HG03066 (cell line): Measurements from ENCODE around the gene PPP1R3C.

Source experiments
- ATAC-seq: cut with Tn5 transposase; IDR thresholded peaks from one replicate; pipeline ENCODE4 v1.9.1; 2021; ENCODE audit warnings: low read depth; ENCODE audit not compliant: unreplicated experiment

The PPP1R3C gene

DNA sequence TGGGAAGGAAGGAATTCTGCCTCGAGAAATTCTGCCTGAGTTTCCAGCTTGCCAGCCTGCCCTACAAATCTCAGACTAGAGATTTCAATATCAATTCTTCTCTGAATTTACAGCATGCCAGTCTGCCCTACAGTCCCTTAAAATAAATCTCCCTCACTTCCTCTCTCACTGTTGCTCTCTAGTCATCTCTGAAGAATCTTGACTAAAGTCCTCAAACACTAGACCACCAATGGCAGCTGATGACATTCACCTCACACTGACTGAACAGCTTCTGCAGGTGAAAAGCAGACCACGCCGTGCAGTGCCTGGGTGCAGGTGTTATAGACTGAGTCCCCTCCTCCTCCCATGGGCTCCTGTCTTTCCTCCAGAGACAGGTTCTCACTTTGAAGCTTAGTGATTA, 30.4 kb downstream of the PPP1R3C start:
- ATAC-seq, result no peak

DNA sequence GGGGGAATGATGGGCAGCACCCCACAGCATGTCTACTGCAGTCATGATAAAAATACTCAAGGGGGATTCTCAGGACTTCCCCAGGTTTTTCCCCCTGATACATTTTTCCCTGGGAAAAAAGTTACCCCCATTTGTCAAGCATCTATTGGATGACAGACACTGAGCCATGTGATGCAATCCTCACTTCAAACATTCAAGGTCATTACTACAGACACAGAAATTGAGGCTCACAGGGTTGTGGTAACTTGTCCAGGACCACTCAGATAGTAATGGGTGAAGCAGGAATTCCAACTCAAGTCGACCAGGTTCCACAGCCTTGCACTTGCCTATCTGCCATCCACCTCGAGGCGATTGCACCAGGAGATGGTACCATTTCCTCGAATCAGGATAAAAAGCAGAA, 31.7 kb downstream of the PPP1R3C start:
- ATAC-seq, result no peak

DNA sequence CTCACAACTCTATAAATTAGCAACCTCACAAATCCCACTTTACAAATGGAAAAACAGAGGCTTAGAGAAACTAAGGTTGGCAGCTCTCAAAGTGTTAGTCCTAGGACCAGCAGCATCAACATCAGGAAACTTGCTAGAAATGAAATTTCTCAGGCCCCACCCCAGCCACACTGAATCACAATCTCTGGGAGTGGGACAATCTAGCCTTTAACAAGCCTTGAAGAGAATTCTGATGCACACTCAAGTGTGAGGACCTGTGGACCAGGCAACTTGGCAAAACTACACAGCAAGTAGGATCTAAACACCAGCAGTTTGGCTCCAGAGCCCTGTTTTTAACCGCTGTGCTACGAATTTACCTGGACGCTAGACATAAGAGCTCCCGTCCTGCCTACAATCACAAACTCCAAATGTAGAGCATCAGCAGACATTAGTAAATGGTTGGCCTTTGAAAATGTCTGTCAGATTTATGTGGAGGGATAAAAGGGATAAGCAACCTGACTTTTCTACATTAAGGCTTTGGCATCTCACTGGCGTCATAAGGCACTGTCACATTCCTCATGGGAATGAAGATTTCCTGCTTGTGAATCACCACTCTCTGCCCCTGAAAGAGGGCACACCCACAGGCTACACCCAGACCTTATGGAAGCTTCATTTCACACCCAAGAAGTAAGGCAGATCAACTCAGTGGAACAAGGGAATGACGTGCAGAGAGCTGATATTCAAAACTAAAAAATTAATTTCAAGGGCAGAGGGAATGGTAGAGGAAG, 34.5 kb downstream of the PPP1R3C start:
- no peak for ATAC-seq

DNA sequence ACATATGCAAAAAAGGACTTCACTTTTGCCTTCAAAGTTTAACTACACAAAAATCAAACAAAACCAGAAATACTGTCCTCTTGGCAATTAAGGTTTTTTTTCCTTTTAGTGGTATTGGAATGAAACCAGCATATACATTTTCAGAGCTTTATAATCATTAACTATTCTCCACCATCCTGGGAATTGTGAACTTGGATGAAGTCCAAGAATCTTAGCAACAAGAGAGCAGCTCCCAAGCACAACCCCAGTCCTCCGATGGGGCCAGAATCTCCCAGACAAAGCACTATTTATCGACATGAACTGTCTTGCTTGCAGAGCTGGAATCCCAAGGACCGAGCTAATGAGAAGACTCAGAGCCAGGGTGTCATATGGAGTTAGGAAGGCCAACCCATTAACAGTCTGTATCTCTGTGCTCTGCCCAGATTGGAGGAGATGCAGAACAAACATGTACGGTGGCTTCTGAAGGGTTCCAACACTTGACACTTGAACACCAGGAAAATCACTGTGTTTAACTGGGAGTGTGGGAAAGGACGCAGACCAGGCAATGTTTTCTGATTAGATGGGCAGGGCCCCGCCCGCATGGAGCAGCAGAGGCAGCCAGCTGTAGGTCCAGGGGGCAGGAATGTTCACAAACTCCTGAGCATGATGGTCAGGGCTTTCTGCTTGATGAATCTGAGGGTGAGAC, 35.5 kb downstream of the PPP1R3C start:
- no peak for ATAC-seq

DNA sequence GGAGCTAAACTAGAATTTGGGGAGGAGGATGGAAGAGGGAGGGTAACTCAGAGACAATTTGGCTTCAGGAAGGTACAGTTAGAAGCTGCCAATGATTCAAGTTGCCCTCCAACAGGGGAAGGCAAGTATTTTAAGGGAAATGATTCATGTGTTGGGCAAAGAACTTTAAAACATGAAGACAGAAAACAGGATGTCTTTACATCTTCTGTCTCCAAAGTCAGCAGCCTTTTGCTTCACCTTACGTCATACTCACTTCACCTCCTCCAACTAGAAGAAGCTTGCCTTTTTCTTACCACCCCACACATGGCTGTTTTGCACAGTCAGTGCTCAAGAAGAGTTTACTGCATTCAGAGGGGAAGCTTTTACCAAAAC, 36.1 kb downstream of the PPP1R3C start:
- no peak for ATAC-seq

DNA sequence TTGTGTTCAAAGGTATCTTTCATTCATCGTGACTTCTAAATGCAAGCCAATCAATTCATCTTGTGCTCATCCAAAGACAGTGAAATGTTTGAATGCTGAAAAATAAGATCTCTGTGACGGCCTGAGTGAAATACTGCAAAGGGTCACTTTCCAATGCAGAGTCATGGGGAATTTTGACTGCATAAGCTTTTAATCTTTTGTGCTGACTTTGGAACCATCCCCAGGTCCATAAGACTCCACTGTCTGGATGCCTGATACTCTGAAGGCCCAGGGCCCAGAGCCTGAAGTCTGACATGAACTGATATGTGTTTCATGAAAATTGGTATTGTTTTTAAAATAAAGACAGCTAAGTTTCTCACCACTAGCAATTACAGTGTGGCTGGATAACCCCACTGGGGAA, 39.0 kb downstream of the PPP1R3C start:
- no peak for ATAC-seq

DNA sequence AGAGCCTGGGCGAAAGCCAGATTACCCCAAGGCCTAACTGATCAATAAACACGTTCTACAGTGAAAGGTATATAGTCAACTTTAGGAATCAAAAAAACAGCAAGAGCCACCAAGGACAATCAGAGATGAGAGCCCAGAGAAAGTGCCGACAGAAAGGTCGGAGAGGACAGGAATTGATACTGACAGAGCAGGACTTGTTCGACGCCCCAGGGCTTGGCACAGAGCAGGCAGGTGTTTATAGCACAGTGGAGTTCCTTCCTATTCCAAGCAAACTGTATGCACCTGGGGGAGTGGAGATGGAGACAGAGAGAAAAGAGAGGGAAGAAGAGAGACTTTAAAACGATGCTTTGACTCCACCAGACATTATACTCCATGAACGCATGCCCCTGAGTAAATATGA, 39.5 kb downstream of the PPP1R3C start:
- no peak for ATAC-seq

DNA sequence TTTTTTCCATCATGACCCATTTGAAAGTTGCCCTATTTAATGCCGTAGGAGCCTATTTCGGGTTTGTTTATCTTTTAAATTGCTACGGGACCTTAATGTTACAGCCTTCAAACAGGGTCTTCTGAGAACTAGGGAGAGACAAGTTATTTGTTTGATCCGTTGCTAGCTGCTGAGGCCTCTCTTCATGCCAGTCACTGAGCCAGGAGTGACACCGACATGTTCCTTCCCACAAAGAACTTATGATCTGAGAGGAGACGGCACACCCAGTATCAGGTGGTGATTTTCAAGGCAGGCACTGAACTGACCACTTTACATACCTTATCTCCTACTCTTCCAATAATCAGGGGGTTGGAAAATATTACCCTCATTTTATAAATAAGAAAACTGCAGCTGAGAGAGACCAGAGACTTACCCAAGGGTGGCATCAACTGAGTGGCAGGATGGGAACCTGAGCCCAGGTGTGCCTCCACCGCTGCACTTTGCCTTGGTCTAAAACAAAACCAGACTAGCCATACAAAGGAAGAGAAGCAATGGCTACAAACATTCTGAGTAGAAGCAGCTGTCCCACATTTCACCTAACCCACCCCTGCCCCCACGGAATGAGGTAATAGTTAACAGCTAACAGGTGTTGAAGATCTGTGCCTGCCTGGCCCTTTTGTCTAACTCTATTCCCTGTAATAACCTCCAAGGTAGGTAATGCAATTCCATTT, 40.5 kb downstream of the PPP1R3C start:
- ATAC-seq, result no peak

DNA sequence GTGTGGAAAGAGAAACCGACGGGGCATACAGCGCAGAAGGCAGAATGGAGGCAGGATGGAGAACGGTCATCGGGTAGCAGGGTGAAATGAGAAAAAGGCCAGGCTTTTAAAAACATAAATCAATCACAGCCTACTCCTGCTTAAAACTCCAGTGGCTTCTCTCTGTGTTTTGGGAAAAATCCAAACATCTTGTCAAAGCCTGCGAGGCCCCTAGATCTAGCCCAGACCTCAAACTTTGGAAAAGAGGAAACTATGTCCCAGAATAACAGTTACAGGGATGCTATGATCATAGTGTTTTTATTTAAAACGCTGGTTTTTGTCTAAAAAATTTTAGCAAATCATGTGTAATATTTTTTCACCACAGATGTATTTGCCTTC, 41.1 kb downstream of the PPP1R3C start:
- ATAC-seq, result no peak

DNA sequence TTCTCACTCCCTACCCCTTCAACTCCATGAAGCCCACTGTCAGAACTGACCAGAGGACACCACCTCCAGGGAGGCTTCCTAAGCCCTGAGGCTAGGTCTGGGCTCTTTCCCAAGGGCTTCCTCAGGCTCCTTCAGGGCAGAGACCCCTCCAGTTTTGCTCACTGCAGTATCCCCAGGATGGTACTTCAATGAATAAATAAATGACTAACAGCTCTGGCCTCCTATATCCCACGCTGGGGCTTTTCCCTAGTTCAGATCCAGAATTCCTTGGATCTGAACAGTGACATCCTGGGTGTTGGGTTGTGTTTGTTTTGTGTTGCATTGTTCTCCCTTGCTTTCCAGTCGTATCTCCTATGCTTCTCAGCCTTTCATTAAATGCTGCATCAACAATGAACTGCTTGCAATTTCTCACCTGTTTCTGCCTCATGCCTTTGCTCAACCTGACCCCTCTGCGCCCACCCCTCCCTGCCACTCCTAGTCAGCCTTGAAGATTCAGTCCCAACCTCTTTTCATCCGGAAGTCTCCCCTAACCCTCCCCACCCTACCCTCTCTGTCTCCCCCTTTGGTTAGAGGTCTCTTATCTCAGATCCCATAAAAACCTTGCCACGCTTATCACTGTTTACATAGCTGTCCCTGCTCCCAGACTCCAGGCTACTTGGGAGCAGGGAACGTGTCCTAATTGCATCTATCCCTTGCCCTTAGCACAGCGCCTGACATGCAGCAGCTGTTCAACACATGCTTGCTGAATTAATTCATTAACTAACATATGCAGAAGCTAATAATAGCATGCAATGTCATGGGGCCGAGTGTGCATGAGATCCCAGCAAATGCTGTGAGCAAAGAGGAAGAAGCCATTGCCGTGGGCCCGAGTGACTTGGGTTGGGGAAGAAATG, 41.7 kb downstream of the PPP1R3C start:
- ATAC-seq, result no peak

DNA sequence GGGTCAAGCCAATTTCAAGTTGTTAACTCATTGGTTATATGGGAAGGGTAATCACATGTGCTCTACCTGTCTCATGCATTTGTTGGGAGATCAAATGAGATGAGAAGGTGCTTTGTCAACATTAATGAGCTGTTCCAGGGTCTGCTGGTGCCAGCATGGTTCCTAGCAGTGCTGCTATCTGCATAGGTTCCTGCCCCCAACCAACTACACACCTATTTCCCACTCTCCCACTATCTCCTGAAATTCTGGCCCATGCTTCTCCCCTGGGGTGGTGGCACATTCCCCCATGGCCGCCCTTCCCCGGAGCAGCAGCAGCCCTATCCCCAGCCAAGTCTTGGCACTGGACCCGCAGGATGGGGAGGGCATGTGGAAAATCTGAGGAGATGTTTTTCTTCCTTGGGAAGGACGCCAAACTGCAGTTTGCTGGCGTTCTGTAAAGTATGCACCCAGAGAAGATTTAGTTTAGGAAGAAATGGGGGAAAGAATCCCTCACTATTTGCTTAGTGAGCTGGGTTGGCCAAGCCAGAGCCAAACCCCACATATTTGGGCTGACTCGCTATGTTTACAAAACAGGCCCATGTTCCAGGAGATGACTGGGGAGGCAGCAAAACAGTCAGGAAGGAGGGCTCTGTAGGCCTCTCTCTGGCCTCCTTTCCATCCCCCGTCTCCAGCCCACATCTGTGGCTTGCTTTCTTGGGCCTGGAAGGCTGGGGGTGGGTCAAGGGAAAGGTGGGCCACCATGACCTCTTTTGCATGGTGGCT, 42.5 kb downstream of the PPP1R3C start:
- ATAC-seq, result no peak

DNA sequence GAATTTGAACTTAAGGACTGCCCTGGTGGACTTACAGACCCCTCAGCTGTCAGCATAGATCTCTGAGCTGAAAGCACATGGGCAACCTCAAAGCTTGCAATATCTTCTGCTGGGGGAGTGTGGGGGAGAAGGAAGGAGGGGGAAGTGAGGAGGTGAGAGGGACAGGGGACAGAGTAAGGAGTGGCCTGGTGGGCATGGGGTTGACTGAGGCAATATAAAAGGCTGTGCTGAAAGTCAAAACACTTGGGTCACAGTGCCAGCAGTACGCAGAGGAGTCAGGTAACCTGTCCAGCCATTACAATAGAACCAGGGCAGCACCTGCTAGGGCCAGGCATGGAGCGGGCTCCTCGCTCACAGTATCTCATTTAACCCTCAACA, 43.2 kb downstream of the PPP1R3C start:
- no peak for ATAC-seq

DNA sequence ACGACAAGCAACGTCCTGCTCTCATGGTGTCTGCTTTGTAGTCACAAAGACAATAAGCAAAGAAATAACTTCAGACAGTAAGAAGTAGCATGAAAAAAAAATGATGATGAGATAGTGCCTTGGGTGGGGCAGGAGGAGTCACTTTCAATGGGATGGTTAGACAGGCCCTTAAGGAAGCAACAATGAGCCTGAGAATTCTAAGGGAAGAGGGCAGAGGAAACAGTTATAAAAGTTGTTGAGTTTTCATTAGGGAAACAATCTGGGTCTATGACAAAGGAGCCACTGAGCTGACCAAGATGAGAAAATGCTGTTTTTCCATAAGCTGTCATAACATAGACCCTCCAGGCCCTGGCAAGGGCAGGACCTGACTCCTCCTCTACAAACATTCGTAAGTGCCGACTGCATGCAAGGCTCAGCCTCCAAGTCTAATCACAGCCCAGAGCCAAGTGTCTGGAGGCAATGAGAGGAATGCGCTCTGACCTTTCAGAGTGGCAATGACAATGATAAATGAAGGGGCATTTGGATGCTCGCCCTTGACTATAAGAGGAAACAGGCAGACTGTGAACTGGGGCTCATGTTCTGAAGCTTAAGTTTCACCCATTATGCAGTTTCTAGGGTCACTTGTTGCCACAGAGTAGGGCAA, 43.7 kb downstream of the PPP1R3C start:
- no peak for ATAC-seq

DNA sequence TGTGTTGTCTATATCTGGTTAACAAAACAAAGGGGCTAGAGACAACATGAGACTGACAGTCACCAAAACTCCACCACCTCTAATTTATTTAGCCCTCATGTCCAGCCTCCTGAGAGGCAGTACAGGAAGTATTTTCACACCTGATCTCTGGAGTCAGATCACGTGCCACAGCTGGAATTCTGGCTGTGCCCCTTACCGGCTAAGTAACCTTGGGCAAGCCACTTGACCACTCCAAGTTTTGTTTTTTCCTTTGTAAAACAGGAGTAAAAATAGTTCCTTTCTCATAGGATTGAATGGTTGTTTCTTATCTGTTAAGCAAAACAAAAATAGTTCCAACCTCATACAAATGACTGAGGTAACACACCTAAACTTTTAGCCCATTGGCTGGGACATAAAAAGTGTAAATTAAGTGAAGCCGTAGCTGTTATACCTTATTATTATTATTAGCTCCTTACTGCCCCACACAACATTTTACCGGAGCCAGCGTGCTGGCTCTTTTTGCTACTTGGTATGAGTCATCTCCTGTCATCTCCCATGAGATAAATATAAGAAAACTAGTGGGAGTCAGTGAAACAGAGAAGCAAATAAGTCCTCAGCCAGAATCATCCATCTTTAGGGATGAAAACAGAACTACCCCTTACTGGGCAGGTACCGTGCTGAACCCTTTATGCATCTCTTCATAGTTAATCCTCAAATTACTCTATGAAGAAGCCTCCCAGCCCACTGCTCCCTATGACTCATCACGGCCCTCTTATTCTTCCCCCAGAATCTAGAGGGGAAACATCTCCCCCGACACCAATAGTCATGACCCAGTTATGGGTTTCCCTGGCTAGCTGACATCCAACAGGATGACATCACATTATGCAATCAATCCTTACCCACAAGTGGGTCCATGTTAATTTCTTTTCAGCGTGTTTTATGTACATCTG, 44.9 kb downstream of the PPP1R3C start:
- ATAC-seq, result no peak

DNA sequence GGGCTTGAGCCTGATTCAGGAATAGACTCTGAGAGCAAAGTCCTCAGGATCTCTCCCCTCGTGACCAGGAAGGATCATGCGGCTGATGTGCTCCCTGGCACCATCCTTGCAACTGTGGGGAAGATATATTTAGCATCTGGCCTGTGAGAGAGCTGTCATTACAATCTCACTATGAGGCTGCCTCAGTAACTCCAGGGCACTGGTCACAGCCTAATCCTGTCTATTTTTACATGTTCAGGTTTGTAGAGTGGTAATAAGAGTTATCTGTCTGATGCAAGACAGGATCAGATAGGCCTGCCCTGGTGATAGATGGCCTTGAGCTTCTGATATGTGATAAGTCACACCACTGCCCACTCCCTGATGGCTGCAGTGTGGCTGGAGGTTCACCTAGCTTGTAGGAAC, 50.7 kb downstream of the PPP1R3C start:
- no peak for ATAC-seq

DNA sequence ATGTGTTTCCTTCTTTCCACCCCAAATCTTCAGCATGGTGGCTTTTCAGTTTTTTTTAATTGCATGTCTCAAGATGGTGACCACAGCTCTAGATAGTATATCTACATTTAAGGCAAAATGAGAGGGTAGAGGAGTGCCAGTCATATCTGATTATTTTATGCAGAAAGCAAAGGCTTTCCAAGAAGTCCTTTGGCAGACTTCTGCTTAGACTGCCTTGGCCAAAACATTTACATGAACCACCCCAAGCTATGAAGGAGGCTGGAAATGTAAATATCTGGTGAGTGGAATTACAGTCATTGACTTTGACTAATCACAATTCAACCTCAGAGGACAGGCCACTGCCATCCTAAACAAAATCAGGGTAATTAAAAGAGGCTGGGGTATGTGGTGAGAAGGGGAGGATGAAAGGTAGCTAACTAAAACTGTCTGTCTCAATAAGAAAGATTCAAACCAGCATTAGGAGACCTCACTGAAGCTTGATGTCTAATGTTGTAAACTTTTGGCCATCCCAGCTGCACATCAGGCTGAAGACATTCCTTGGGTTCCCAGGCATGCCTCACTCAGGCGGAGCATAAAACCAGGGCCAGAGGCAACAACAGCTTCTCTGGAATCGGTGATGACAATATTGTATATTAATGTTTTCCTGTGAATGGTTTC, 53.4 kb downstream of the PPP1R3C start:
- no peak for ATAC-seq
